ENCODE results near the gene NR1H4.
"Not testable (repeated sequence)": the region's sequence is repeated elsewhere in the genome, so short reads cannot be mapped to it uniquely, and the experiment has no call there.

NR1H4 gene

GRCh38 chr12:100572184-100572583 lies 98.5 kb downstream of the NR1H4 start:
- no peak for DNase-seq (ENCODE audit: low spot score)

GRCh38 chr12:100573292-100574186 lies 99.9 kb downstream of the NR1H4 start, which contains the start of gene GAS2L3:
Gene GAS2L3 (plus strand): TSS chr12:100573684. CDS start chr12:100594905, 21,221 bp downstream.
- peak; percentile 97 for DNase-seq (ENCODE audit: low spot score)

GRCh38 chr12:100574187-100575074 lies 100.8 kb downstream of the NR1H4 start:
- DNase-seq (ENCODE audit: low spot score) = peak; percentile 31

GRCh38 chr12:100576331-100577036 lies 102.8 kb downstream of the NR1H4 start:
- peak; percentile 34 for DNase-seq (ENCODE audit: low spot score)

- DNase-seq (ENCODE audit: low spot score) = no peak
Observed at GRCh38 chr12:100578923-100579322, 105.3 kb downstream of the NR1H4 start.

GRCh38 chr12:100579844-100580243 lies 106.2 kb downstream of the NR1H4 start:
- no peak for DNase-seq (ENCODE audit: low spot score)

GRCh38 chr12:100584256-100584655 lies 110.6 kb downstream of the NR1H4 start:
- no peak for DNase-seq (ENCODE audit: low spot score)

- DNase-seq (ENCODE audit: low spot score) = no peak
Observed at GRCh38 chr12:100591979-100592378, 118.3 kb downstream of the NR1H4 start.

- peak; percentile 33 for DNase-seq (ENCODE audit: low spot score)
Observed at GRCh38 chr12:100593490-100593889, 119.8 kb downstream of the NR1H4 start.

- DNase-seq (ENCODE audit: low spot score) = no peak
Observed at GRCh38 chr12:100601626-100602025, 128.0 kb downstream of the NR1H4 start.

- not testable (repeated sequence) for DNase-seq (ENCODE audit: low spot score)
Observed at GRCh38 chr12:100602997-100603396, 129.3 kb downstream of the NR1H4 start.

GRCh38 chr12:100608776-100609175 lies 135.1 kb downstream of the NR1H4 start:
- no peak for DNase-seq (ENCODE audit: low spot score)

GRCh38 chr12:100610666-100611430 lies 137.2 kb downstream of the NR1H4 start:
- DNase-seq (ENCODE audit: low spot score) = no peak

- no peak for DNase-seq (ENCODE audit: low spot score)
Observed at GRCh38 chr12:100612606-100613005, 138.9 kb downstream of the NR1H4 start.
